HG03135 (cell line): ENCODE measurements around the gene HSDL2.

Experiments
- ATAC-seq: cut with Tn5 transposase; IDR thresholded peaks from one replicate; pipeline ENCODE4 v1.9.1; 2021; ENCODE audit warnings: mild to moderate bottlenecking, moderate library complexity; ENCODE audit not compliant: unreplicated experiment

Gene HSDL2

GRCh38 chr9:112380102-112380824, at the start of gene HSDL2:
Gene HSDL2, plus strand, starts transcription at chr9:112380108. Its CDS starts 56 bp downstream, at chr9:112380164.
- peak; percentile 23 for ATAC-seq

GRCh38 chr9:112331674-112331952, 48.3 kb upstream of the HSDL2 start:
- no peak for ATAC-seq

DNA sequence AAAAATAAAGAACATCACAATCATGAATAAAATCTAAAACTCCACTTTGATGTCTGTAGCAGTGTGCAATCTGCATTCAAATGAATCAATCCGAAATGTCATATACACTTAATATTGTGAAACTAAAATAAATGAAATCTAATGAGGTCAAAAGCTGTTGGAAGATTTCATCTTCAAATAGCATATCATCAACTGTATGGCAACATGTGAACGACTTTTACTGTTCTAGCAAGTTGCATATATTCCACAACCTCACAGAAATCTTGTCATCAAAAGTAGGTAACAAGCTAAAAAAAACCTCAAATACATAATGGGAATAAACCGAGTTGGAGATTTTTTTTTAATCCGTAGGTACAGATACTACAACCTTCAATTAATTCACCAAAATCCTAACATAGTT, 47.7 kb upstream of the HSDL2 start:
- ATAC-seq: no peak

DNA sequence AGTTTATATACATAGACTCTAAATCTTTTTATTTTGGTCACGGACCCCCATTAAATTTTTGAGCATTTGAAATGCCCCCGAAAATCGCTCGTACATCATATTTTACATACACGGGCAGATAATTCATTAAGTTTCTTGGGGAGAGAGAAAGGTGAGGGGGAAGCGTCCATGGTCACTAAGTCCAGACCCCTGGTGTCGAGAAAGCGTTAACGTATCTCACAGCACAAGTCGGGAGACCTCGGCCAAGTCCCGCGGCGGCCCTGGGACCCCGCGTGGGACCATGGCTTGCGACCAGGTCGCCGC, 47.3 kb upstream of the HSDL2 start:
- no peak for ATAC-seq

DNA sequence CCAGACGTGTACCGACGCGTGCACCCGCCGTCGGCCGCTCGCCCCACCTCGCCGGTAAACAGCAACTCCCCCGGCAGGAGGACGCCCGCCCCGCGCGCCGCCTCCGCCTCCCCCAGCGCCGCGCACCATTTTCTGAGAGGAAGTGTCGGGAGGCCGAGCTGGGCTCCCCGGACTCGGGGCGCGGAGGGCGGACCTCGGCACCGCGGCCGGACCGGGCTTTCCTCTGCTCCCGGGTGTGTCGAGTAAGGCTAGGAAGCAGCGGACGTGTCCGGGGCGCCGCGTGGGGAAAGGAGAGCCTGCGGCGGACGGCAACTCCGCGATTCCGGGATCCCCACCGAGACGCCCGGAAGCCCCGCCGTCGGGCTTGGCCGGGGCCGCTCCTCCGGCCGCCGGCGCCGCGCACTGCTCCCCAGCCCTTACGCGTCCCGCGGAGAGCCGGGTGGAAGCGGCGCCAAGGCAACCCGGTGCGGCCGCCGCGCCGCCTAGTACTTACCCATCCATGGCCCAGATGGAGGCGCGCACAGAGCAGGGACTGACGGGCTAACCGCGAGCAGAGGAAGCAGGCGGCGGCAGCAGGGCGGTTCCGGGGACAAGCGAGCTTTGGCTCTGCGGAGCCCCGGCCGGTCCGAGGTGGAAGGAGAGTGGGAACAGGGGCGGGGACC, 46.8 kb upstream of the HSDL2 start, which contains the start of gene PTBP3:
Gene PTBP3 (minus strand): TSS at position 643 of the 662 bp plus-strand sequence. CDS start 35,754 bp downstream, outside the sequence.
- ATAC-seq: peak; percentile 55

DNA sequence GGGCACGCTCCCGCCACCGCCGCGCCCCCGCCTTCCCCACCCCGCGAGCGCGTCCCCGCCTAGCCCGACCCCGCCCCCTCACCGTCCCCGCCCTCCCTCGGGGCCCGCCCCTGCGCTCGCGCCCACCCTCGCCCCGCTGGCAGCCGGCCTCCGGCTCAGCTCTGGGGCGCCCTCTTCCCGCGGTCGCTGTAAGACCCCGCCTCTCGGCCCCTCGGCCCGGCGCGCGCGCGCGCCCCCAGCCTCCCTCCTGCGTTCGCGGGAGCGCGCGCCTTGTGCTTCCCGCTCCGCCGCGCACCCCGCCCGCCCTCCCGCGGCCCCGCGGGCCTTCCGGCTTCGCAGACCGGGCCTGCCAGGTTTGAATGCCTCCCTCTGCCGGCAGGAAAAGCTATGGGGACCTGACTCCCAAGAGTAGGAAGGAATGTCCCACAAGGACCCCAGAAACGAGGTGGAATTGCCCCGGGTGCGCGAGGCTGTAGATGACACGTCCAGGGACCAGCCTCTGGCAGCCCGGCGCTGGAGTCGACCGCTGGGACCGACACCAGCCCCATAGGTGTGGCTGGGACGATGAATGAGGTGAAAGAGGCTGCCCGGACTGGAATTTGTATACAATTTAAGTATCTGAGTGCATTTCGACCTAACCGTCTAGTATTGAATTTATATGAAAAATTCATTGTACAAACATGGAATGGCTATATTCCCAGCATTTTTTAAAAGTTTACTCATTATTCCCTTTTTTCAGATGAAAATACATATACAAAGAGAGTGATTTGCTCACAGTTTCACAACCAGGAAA, 46.1 kb upstream of the HSDL2 start:
- peak; percentile 78 for ATAC-seq

DNA sequence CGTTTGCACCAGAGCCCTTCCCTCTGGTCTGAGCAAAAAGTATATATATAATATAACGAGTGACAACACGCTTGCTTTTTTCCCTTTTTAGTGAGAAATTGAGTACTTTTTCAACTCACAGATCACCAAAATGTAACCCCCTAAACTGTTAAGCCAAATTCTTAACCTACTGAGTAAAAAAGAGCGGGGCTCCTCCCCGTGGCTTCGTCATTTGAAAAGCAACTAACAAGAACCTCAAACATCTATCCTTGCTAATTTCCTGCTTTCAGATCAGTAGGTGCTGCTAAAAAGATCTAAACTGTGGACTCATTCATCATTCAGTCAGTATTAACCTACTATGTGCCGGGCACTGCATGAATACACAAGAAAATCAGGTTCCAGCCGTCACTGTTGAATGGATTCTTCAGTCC, 45.5 kb upstream of the HSDL2 start:
- ATAC-seq: no peak

GRCh38 chr9:112337547-112337946, 42.4 kb upstream of the HSDL2 start:
- no peak for ATAC-seq

DNA sequence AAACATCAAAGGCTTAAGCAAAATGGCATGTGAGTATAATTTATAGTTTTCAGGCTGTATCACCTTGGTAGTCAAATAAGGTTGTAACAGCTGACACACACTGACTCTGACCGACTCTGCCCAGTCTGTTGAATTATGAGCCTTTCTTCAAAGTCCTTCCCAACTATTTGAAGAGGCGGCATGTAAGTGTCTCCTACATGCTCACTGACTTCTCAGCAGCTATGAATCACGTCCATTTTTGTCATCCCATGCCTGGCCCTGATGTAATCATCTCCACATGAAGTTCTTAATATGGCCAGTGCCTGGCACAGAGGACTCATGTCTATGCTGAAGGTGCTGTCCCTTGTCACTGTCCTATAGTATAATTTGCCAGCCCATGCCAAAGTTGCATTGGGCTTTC, 41.3 kb upstream of the HSDL2 start:
- no peak for ATAC-seq

- ATAC-seq: no peak
Measured at GRCh38 chr9:112339886-112340285, 40.0 kb upstream of the HSDL2 start.

- ATAC-seq: no peak
Measured at GRCh38 chr9:112341730-112342129, 38.2 kb upstream of the HSDL2 start.

- ATAC-seq: no peak
Measured at GRCh38 chr9:112348257-112349007, 31.5 kb upstream of the HSDL2 start.

- no peak for ATAC-seq
Measured at GRCh38 chr9:112349008-112349333, 30.9 kb upstream of the HSDL2 start.

- ATAC-seq: no peak
Measured at GRCh38 chr9:112351184-112351583, 28.7 kb upstream of the HSDL2 start.

GRCh38 chr9:112352209-112352608, 27.7 kb upstream of the HSDL2 start:
- no peak for ATAC-seq

GRCh38 chr9:112354081-112354743, 25.7 kb upstream of the HSDL2 start:
- ATAC-seq: no peak

DNA sequence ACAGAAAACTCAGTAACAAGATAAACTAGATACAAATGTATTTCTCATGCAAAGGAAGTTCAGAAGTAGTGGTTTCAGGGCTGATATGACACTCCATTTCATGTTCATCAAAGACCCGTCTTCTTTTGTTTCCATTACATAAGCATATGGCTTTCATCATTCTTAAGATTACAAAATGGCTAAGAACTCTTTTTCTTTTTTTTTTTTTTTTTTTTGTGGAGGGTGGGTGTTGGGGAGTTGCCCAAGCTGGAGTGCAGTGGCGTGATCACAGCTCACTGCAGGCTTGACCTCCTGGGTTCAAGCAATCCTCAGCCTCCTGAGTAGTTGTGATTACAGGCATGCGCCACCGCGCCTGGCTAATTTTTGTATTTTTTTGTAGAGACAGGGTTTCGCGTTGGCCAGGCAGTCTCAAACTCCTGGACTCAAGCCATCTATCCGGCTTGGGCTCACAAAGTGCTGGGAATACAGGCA, 24.4 kb upstream of the HSDL2 start:
- ATAC-seq: no peak

GRCh38 chr9:112360047-112360804, 19.7 kb upstream of the HSDL2 start:
- ATAC-seq: no peak

DNA sequence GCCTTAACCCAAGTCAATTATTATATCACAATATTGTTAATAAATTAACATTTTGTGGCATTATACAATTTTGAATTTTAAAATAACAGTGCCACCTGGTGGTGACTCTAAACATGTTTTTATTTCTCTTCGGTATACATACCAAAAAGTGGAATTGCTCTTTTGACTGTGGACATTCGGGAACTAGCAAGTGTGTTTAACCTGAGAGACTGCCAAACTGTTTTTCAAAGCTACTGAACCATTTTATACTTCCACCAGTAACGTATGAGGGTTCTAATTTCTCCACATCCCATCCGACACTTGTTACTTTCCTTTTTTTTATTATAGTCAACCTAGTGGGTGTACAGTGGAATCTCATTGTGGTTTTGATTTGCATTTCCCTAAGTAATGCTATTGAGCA, 18.3 kb upstream of the HSDL2 start:
- ATAC-seq: no peak

DNA sequence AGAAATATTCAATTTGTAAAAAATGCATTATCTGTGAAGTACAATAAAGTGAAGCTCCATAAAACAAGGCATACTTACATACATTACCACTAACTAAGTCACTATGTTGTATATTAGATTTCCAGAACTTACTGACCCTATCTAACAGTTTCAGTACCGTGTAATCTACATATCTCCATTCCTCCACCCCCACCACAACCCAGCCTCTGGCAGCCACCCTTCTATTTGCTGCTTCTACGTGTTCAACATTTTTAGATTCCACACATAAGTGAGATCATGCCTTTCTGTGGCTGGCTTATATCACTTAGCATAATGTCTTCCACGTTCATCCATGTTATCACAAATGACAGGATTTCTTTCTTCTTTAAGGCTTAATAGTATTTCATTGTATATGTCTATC, 15.1 kb upstream of the HSDL2 start:
- no peak for ATAC-seq
